IMR-90 (cell line): ENCODE data around the gene SLC35E3. TPM values are rescaled to one million over a fixed set of nuclear protein-coding genes. Genes with fewer than 3 reads are reported as not detected.

ENCODE experiments used
- ATAC-seq: fragments of 200-7000 bp; cut with Tn5 transposase; 2 replicates; pipeline ENCODE4 v1.9.1; 2020; ENCODE audit warnings: low read depth, mild to moderate bottlenecking, moderate library complexity
- BruUV-seq: library from RNA; stranded (reverse); fragments of 400-500 nt; replicated peaks from 2 replicates; lab custom pipeline; 2021; lab: Mats Ljungman, UMichigan
- CTCF ChIA-PET: fragments of 300-600 bp; formaldehyde crosslinking; extraction: SDS; loops from one replicate; lab custom pipeline; 2021; ENCODE audit warnings: antibody characterized with exemption; lab: Yijun Ruan, JAX
- POLR2A ChIA-PET: fragments of 300-600 bp; sonication (Branson Sonifier 250); formaldehyde crosslinking; loops from one replicate; lab custom pipeline; 2022; ENCODE audit warnings: antibody characterized with exemption; ENCODE audit not compliant: unreplicated experiment; lab: Charles Lee
- DNase-seq: peaks from one replicate; pipeline ENCODE4 v3.0.0; 2013
- H2AFZ ChIP-seq: replicated peaks from 2 replicates; pipeline ENCODE3; 2013; ENCODE audit warnings: low read length, mild to moderate bottlenecking; ENCODE audit not compliant: poor library complexity
- H2AK5ac ChIP-seq: 2 replicates; pipeline ENCODE4 v1.6.1; 2013; ENCODE audit warnings: low read depth, low read length, inconsistent platforms
- H2AK9ac ChIP-seq: replicated peaks from 2 replicates; pipeline ENCODE3; 2013; ENCODE audit warnings: mild to moderate bottlenecking, low read depth, low read length, moderate library complexity; ENCODE audit not compliant: poor library complexity
- H2BK120ac ChIP-seq: 2 replicates; pipeline ENCODE4 v1.6.1; 2013; ENCODE audit warnings: low read depth, low read length, inconsistent platforms
- H2BK15ac ChIP-seq: 3 replicates; pipeline ENCODE4 v1.6.1; 2013; ENCODE audit warnings: low read depth, low read length, inconsistent platforms
- H2BK20ac ChIP-seq: 2 replicates; pipeline ENCODE4 v1.6.1; 2013; ENCODE audit warnings: low read depth, mild to moderate bottlenecking, inconsistent platforms, low read length, moderate library complexity
- H2BK5ac ChIP-seq: 2 replicates; pipeline ENCODE4 v1.6.1; 2013; ENCODE audit warnings: mild to moderate bottlenecking, low read depth, low read length, inconsistent platforms; ENCODE audit not compliant: poor library complexity, severe bottlenecking
- H3K14ac ChIP-seq: replicated peaks from 2 replicates; pipeline ENCODE4 v1.6.1; 2013; ENCODE audit warnings: low read depth, low read length, inconsistent platforms
- H3K18ac ChIP-seq: 2 replicates; pipeline ENCODE4 v1.6.1; 2013; ENCODE audit warnings: low read depth, low read length, control low read depth
- H3K23ac ChIP-seq: 2 replicates; pipeline ENCODE4 v1.6.1; 2013; ENCODE audit warnings: low read depth, low read length, inconsistent platforms
- H3K27ac ChIP-seq: 2 replicates; pipeline ENCODE4 v1.5.1; 2013; ENCODE audit warnings: mild to moderate bottlenecking, control low read depth, low read length; ENCODE audit not compliant: insufficient read depth
- H3K27me3 ChIP-seq: 2 replicates; pipeline ENCODE4 v1.6.1; 2013; ENCODE audit warnings: low read length; ENCODE audit not compliant: control insufficient read depth, insufficient read depth
- H3K36me3 ChIP-seq: 2 replicates; pipeline ENCODE4 v1.6.1; 2013; ENCODE audit warnings: low read length, mixed read lengths; ENCODE audit not compliant: control insufficient read depth, insufficient read depth
- H3K4ac ChIP-seq: 2 replicates; pipeline ENCODE4 v1.6.1; 2013; ENCODE audit warnings: low read depth, low read length, inconsistent platforms
- H3K4me1 ChIP-seq: 2 replicates; pipeline ENCODE4 v1.6.1; 2013; ENCODE audit warnings: low read length, mixed read lengths; ENCODE audit not compliant: control insufficient read depth, insufficient read depth
- H3K4me2 ChIP-seq: 2 replicates; pipeline ENCODE4 v1.6.1; 2013; ENCODE audit warnings: low read depth, mild to moderate bottlenecking, control low read depth, low read length, moderate library complexity
- H3K4me3 ChIP-seq: 2 replicates; pipeline ENCODE4 v1.5.1; 2013; ENCODE audit warnings: low read depth, mild to moderate bottlenecking, control low read depth, low read length, moderate library complexity; ENCODE audit not compliant: insufficient read depth
- H3K56ac ChIP-seq: 2 replicates; pipeline ENCODE4 v1.6.1; 2013; ENCODE audit warnings: low read length, inconsistent platforms; ENCODE audit not compliant: insufficient read depth; ENCODE audit errors: extremely low read depth
- H3K79me1 ChIP-seq, 2 experiments: 2 replicates each; pipeline ENCODE4 v1.6.1; 2013; ENCODE audit warnings: low read length in 2 of 2, inconsistent platforms in 1 of 2, low read depth in 1 of 2
- H3K9ac ChIP-seq: 2 replicates; pipeline ENCODE4 v1.6.1; 2013; ENCODE audit warnings: low read depth, low read length, control low read depth
- H3K9me1 ChIP-seq: 2 replicates; pipeline ENCODE4 v1.6.1; 2013; ENCODE audit warnings: low read length, inconsistent platforms; ENCODE audit not compliant: insufficient read depth
- H3K9me3 ChIP-seq: 2 replicates; pipeline ENCODE4 v1.6.1; 2013; ENCODE audit warnings: low read length; ENCODE audit not compliant: control insufficient read depth, insufficient read depth
- H4K20me1 ChIP-seq: 2 replicates; pipeline ENCODE4 v1.6.1; 2013; ENCODE audit warnings: low read length, inconsistent platforms; ENCODE audit not compliant: insufficient read depth
- H4K5ac ChIP-seq: 2 replicates; pipeline ENCODE4 v1.6.1; 2013; ENCODE audit warnings: mild to moderate bottlenecking, low read depth, low read length, control low read depth
- H4K8ac ChIP-seq, 2 experiments: 2 replicates each; pipeline ENCODE4 v1.6.1; 2013; ENCODE audit warnings: low read depth in 2 of 2, low read length in 2 of 2, control low read depth in 1 of 2, inconsistent platforms in 1 of 2
- H4K91ac ChIP-seq: 2 replicates; pipeline ENCODE4 v1.6.1; 2013; ENCODE audit warnings: low read depth, low read length, inconsistent platforms; ENCODE audit not compliant: insufficient read depth
- BHLHE40 ChIP-seq: fragments of 150-350 bp; IDR thresholded peaks from 2 replicates; pipeline ENCODE4 v1.6.1; 2016; ENCODE audit warnings: mild to moderate bottlenecking, low read depth, low read length
- CHD1 ChIP-seq: IDR thresholded peaks from 2 replicates; pipeline ENCODE4 v1.6.1; 2012; ENCODE audit warnings: low read depth, low read length, improper control_type of control experiment
- CTCF ChIP-seq: conservative IDR thresholded peaks from 2 replicates; pipeline ENCODE4 v1.5.1; 2012; ENCODE audit warnings: mild to moderate bottlenecking, low read depth, low read length, improper control_type of control experiment
- FOS ChIP-seq: fragments of 150-350 bp; IDR thresholded peaks from 2 replicates; pipeline ENCODE4 v1.6.1; 2016; ENCODE audit warnings: low read depth, low read length
- MXI1 ChIP-seq: IDR thresholded peaks from 2 replicates; pipeline ENCODE4 v1.6.1; 2012; ENCODE audit warnings: low read depth, mild to moderate bottlenecking, low read length, moderate library complexity, borderline replicate concordance
- POLR2A ChIP-seq: IDR thresholded peaks from 2 replicates; pipeline ENCODE4 v1.6.1; 2012; ENCODE audit warnings: mild to moderate bottlenecking, low read depth, low read length
- WGBS, 2 experiments: methylation state at CpG; one replicate each; pipeline versions ENCODE4 v1.1.5 to v1.1.7; 2013; ENCODE audit warnings: missing lambda C conversion rate in 2 of 2; ENCODE audit not compliant: insufficient read length in 1 of 2; ENCODE audit errors: extremely low coverage in 2 of 2; 5-methylcytosine and 5-hydroxymethylcytosine counted together
- dilution Hi-C: fragments of 300-500 bp; cut with HindIII; formaldehyde crosslinking; loops from one replicate; pipeline ENCODE4 v1.14.3; 2018; ENCODE audit warnings: low sequenced_read_pairs; ENCODE audit not compliant: unreplicated experiment
- in situ Hi-C: fragments of 300-500 bp; cut with MboI; formaldehyde crosslinking; loops from 3 replicates; pipeline ENCODE4 v1.14.3; 2019; ENCODE audit warnings: low sequenced_read_pairs, inconsistent platforms, mixed read lengths
- intact Hi-C: fragments of 100-400 bp; cut with micrococcal nuclease; formaldehyde crosslinking; loops from 2 replicates; pipeline ENCODE4 v1.10.0; 2022
- polyA plus RNA-seq, 3 experiments: library from polyadenylated mRNA; depleted of rRNA; stranded (reverse); fragments of >200 nt; gene quantifications; 2 replicates each; pipeline ENCODE4 v1.2.3, GENCODE V29; 2012; ENCODE audit warnings: low replicate concordance in 1 of 3
- total RNA-seq: library from RNA; depleted of rRNA; stranded (reverse); fragments of >200 nt; gene quantifications from 2 replicates; pipeline ENCODE4 v1.2.3, GENCODE V29; 2012
- TF ChIP-seq, protein P1 (sequence below): fragments of 150-350 bp; IDR thresholded peaks from 2 replicates; pipeline ENCODE4 v1.6.1; 2016; ENCODE audit warnings: low read depth, mild to moderate bottlenecking, low read length, moderate library complexity, borderline replicate concordance

Gene SLC35E3
- total and polyA plus RNA-seq, 2 of the 4 experiments (the other 2 are of a cell fraction) = 3.6 to 5.1 TPM

GRCh38 chr12:68760806-68761441 lies 14.9 kb downstream of the SLC35E3 start:
- Histone ChIP-seq H2BK15ac (no peak overlapping the region), H3K27ac (no peak overlapping the region), H3K27me3 (no peaks in the 10 kb centered on the region), H3K4me1 (no peaks in the 10 kb centered on the region), H3K9ac (no peak overlapping the region), H3K9me1 (0 out of 2 replicates have a peak, but pooled peaks cover 3% of the 10 kb centered on the region), H2BK120ac (no peak overlapping the region), H3K4me3 (no peak overlapping the region), H3K23ac (no peak overlapping the region), H3K4me2 (no peak overlapping the region), H3K18ac (no peak overlapping the region), H4K5ac (no peak overlapping the region), H2AK9ac (no peak overlapping the region), H3K9me3 (no peaks in the 10 kb centered on the region), H3K36me3 (peaks cover 12% of the 10 kb centered on the region), H2BK5ac (no peak overlapping the region), H3K14ac (no peak overlapping the region), H4K91ac (no peak overlapping the region), H3K79me1 (no peaks in the 10 kb centered on the region; a peak in 1 of 4 replicates), H2BK20ac (no peak overlapping the region), H3K4ac (no peak overlapping the region), H2AK5ac (no peak overlapping the region), H3K56ac (no peak overlapping the region), H2AFZ (no peak overlapping the region), H4K8ac (no peak overlapping the region), H4K20me1 (no peaks in the 10 kb centered on the region)
- CTCF ChIA-PET = no interaction called here
- no peak for DNase-seq
- 100% methylated on average over 2 of the region's 7 CpGs; no CpG with 5 or more reads in 1 of the 2 experiments for WGBS, 2 experiments
- POLR2A ChIA-PET = no interaction called here
- intact Hi-C loops = no loop called here
- in situ Hi-C loops = no loop called here
- ATAC-seq = no peak
- dilution Hi-C loops = no loop called here
- TF ChIP-seq POLR2A (no peak), FOS (no peak), CHD1 (no peak), BHLHE40 (no peak), CTCF (no peak), MXI1 (no peak)
- TF ChIP-seq, protein P1, sequence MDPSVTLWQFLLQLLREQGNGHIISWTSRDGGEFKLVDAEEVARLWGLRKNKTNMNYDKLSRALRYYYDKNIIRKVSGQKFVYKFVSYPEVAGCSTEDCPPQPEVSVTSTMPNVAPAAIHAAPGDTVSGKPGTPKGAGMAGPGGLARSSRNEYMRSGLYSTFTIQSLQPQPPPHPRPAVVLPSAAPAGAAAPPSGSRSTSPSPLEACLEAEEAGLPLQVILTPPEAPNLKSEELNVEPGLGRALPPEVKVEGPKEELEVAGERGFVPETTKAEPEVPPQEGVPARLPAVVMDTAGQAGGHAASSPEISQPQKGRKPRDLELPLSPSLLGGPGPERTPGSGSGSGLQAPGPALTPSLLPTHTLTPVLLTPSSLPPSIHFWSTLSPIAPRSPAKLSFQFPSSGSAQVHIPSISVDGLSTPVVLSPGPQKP = no peak
- no TSS peak for BruUV-seq
